ENCODE measurements around the gene CAPS.

GRCh38 chr19:5958851-5959122 lies 44.7 kb downstream of the CAPS start:
- TF ChIP-seq CTCF (IDR thresholded peaks at IDR 0.05) (no peak), ZFX (IDR thresholded peaks at IDR 0.05; ENCODE audit: borderline replicate concordance) (no peak)
